Measurements from ENCODE around the gene IL15RA.

- TF ChIP-seq CTCF (conservative IDR thresholded peaks at IDR 0.05) = no peak
- TF ChIP-seq EZH2 (IDR thresholded peaks at IDR 0.05; ENCODE audit: low read depth) = no peak
Observed at GRCh38 chr10:5988336-5988920, 11.1 kb upstream of the IL15RA start.
